ENCODE data around the gene WDR91. TPM values are rescaled to one million over a fixed set of nuclear protein-coding genes. Genes with fewer than 3 reads are reported as not detected.

Gene WDR91
- total RNA-seq, 1 donor from 2014 or later, result 11.5 TPM

- Mint-ChIP-seq H3K4me1 (ENCODE audit: unreplicated experiment) (no peaks in the 10 kb centered on the region), H3K27me3 (ENCODE audit: unreplicated experiment) (peaks cover 5% of the 10 kb centered on the region), H3K27ac (ENCODE audit: unreplicated experiment) (no peak overlapping the region), H3K4me3 (ENCODE audit: unreplicated experiment) (no peak overlapping the region), H3K36me3 (ENCODE audit: low read depth, unreplicated experiment) (peaks cover 45% of the 10 kb centered on the region), H3K9me3 (ENCODE audit: unreplicated experiment) (peaks cover 9% of the 10 kb centered on the region)
- DNase-seq (ENCODE audit: low spot score), result no peak
- no peak for TF ChIP-seq CTCF (IDR thresholded peaks at IDR 0.05; ENCODE audit: unreplicated experiment)
These were observed 27.0 kb downstream of the WDR91 start for GRCh38 chr7:135184254-135184841.

GRCh38 chr7:135183478-135183877, 27.8 kb downstream of the WDR91 start:
- Mint-ChIP-seq H3K27ac (ENCODE audit: unreplicated experiment) (no peak overlapping the region), H3K36me3 (ENCODE audit: low read depth, unreplicated experiment) (peaks cover 50% of the 10 kb centered on the region), H3K4me1 (ENCODE audit: unreplicated experiment) (no peaks in the 10 kb centered on the region), H3K9me3 (ENCODE audit: unreplicated experiment) (peaks cover 9% of the 10 kb centered on the region), H3K4me3 (ENCODE audit: unreplicated experiment) (peak overlapping the region; percentile 72), H3K27me3 (ENCODE audit: unreplicated experiment) (peaks cover 5% of the 10 kb centered on the region)
- no peak for TF ChIP-seq CTCF (IDR thresholded peaks at IDR 0.05; ENCODE audit: unreplicated experiment)
- no peak for DNase-seq (ENCODE audit: low spot score)

GRCh38 chr7:135181929-135182678, 29.2 kb downstream of the WDR91 start:
- no peak overlapping the region for H3K27ac Mint-ChIP-seq (ENCODE audit: unreplicated experiment)
- H3K36me3 Mint-ChIP-seq (ENCODE audit: low read depth, unreplicated experiment), result peaks cover 40% of the 10 kb centered on the region
- H3K4me3 Mint-ChIP-seq (ENCODE audit: unreplicated experiment), result peak overlapping the region; percentile 33
- no peak for DNase-seq (ENCODE audit: low spot score)
- no peaks in the 10 kb centered on the region for H3K4me1 Mint-ChIP-seq (ENCODE audit: unreplicated experiment)
- H3K27me3 Mint-ChIP-seq (ENCODE audit: unreplicated experiment), result peaks cover 5% of the 10 kb centered on the region
- H3K9me3 Mint-ChIP-seq (ENCODE audit: unreplicated experiment), result peaks cover 9% of the 10 kb centered on the region
- TF ChIP-seq CTCF (IDR thresholded peaks at IDR 0.05; ENCODE audit: unreplicated experiment), result no peak

GRCh38 chr7:135181261-135181928, 29.9 kb downstream of the WDR91 start:
- Mint-ChIP-seq H3K9me3 (ENCODE audit: unreplicated experiment) (peaks cover 9% of the 10 kb centered on the region), H3K4me3 (ENCODE audit: unreplicated experiment) (no peak overlapping the region)

More at GRCh38 chr7:135181261-135181928, 29.9 kb downstream of the WDR91 start:
- no peak for TF ChIP-seq CTCF (IDR thresholded peaks at IDR 0.05; ENCODE audit: unreplicated experiment)
- Mint-ChIP-seq H3K4me1 (ENCODE audit: unreplicated experiment) (no peaks in the 10 kb centered on the region), H3K27me3 (ENCODE audit: unreplicated experiment) (peaks cover 5% of the 10 kb centered on the region), H3K36me3 (ENCODE audit: low read depth, unreplicated experiment) (peaks cover 40% of the 10 kb centered on the region), H3K27ac (ENCODE audit: unreplicated experiment) (no peak overlapping the region)
- DNase-seq (ENCODE audit: low spot score), result no peak

Data from endothelial cell (in vitro differentiated cells).